ENCODE measurements around the gene ACTR3C.

DNA sequence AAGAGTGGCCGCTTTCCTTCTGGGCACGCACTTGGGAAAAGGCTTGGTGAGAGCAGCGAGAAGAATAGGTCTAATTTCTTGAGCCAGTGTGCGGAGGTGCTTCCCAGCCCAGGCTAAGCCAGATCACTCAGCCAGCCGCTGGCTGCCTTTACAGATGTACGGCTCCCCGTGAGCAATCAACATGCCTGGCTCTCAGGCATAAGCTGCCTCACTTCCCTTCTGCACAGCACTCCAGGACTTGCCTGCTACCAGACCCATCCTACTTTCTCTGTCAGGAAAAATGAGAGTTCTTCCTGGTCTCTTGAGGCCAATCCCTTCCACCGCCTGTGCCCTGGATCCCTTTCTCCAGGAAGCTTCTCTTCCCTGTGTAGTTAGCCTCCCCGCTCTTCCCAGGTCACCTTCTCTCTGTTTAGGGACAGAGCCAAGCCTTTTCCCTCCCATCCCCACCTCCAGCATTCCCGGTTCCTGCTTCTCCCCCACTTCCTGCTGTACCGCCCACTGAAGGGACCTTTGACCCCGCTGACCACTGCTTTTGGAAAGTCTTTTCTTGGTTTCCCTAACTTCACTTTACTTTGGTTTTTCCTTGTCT, 1.1 kb upstream of the ACTR3C start:
- TF ChIP-seq, protein P1, sequence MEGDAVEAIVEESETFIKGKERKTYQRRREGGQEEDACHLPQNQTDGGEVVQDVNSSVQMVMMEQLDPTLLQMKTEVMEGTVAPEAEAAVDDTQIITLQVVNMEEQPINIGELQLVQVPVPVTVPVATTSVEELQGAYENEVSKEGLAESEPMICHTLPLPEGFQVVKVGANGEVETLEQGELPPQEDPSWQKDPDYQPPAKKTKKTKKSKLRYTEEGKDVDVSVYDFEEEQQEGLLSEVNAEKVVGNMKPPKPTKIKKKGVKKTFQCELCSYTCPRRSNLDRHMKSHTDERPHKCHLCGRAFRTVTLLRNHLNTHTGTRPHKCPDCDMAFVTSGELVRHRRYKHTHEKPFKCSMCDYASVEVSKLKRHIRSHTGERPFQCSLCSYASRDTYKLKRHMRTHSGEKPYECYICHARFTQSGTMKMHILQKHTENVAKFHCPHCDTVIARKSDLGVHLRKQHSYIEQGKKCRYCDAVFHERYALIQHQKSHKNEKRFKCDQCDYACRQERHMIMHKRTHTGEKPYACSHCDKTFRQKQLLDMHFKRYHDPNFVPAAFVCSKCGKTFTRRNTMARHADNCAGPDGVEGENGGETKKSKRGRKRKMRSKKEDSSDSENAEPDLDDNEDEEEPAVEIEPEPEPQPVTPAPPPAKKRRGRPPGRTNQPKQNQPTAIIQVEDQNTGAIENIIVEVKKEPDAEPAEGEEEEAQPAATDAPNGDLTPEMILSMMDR (IDR thresholded peaks at IDR 0.05) = no peak
- no peak for TF ChIP-seq POLR2A (IDR thresholded peaks at IDR 0.05)

All from stomach (tissue), 4 donors.